ENCODE data around the gene SOX13.

SOX13 gene

DNA sequence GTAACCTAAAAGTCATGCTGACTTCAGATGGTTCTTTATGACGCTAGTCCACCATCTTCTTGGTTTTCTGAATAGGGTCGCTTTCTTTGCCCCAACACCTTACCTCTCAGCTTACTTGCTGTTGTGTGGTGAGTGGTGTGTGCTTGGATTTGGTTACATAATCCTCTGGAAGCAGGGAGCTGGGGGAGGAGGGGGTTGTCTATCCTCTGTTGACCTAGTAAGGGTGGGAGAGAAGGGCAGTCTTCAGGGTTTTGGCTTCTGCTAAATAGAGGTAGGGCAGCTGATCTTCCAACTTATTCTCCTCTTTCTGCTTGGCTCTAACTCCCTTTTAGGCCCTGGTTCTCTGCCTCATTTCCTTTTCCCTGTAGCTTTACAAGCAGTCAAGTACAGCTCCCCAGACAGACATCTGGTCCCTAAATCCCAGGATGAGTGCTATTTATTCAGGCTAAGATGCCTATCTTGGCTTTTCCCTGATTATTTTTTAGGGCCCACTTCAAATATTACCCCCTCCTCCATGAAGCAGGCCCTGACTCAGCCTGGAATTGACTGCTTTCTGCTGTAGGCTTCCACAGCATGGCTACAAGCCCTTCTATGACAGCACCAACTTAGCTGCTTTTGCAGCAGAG lies 99.6 kb downstream of the SOX13 start:
- Histone ChIP-seq H3K4me1 (ENCODE audit: control insufficient read depth in 1 of 2, insufficient read depth in 2 of 2, low read length in 2 of 2) (peaks cover 2 to 7% of the 10 kb centered on the region in 2 experiments), H3K27me3 (ENCODE audit: insufficient read depth, low read length) (no peaks in the 10 kb centered on the region), H3K36me3 (ENCODE audit: control insufficient read depth in 1 of 2, insufficient read depth in 2 of 2, low read length in 2 of 2) (no peaks in the 10 kb centered on the region), H3K4ac (ENCODE audit: low read depth, low read length) (no peak overlapping the region), H3K14ac (ENCODE audit: low read length) (no peak overlapping the region), H3K9me3 (ENCODE audit: insufficient read depth, low read depth, low read length) (peaks cover 2% of the 10 kb centered on the region), H3K23ac (ENCODE audit: low read length) (no peak overlapping the region), H2BK12ac (ENCODE audit: low read length) (no peak overlapping the region), H3K4me3 (ENCODE audit: low read depth, low read length) (no peak overlapping the region), H3K18ac (ENCODE audit: low read length) (no peak overlapping the region), H4K12ac (ENCODE audit: low read depth, low read length) (no peak overlapping the region), H3K4me2 (ENCODE audit: low read length) (no peak overlapping the region), H2AFZ (ENCODE audit: insufficient read depth, low read length, poor library complexity) (no peak overlapping the region), H3K79me2 (ENCODE audit: control insufficient read depth, insufficient read depth, low read length, poor library complexity) (no peaks in the 10 kb centered on the region), H2AK5ac (ENCODE audit: low read length) (no peak overlapping the region), H3K27ac (ENCODE audit: low read depth, low read length) (no peak overlapping the region), H4K8ac (ENCODE audit: low read depth, low read length) (no peak overlapping the region), H2BK120ac (ENCODE audit: insufficient read depth, low read length, poor library complexity) (no peak overlapping the region), H2BK5ac (ENCODE audit: low read depth, low read length, poor library complexity) (no peak overlapping the region), H3K79me1 (ENCODE audit: low read length) (no peaks in the 10 kb centered on the region), H3K9ac (ENCODE audit: low read length) (no peak overlapping the region), H4K91ac (ENCODE audit: low read depth, low read length) (no peak overlapping the region)
- no CpG with 5 or more reads among the region's 2 CpGs for WGBS (ENCODE audit: extremely low coverage, insufficient coverage, insufficient read length)
- DNase-seq: no peak

- Histone ChIP-seq H3K4me1 (ENCODE audit: control insufficient read depth in 1 of 2, insufficient read depth in 2 of 2, low read length in 2 of 2) (peaks cover 2 to 7% of the 10 kb centered on the region in 2 experiments), H3K4ac (ENCODE audit: low read depth, low read length) (no peak overlapping the region), H3K23ac (ENCODE audit: low read length) (no peak overlapping the region), H4K91ac (ENCODE audit: low read depth, low read length) (no peak overlapping the region), H3K36me3 (ENCODE audit: control insufficient read depth in 1 of 2, insufficient read depth in 2 of 2, low read length in 2 of 2) (no peaks in the 10 kb centered on the region), H2BK5ac (ENCODE audit: low read depth, low read length, poor library complexity) (no peak overlapping the region), H3K79me1 (ENCODE audit: low read length) (no peaks in the 10 kb centered on the region), H4K8ac (ENCODE audit: low read depth, low read length) (no peak overlapping the region), H2BK12ac (ENCODE audit: low read length) (no peak overlapping the region), H2BK120ac (ENCODE audit: insufficient read depth, low read length, poor library complexity) (no peak overlapping the region), H4K12ac (ENCODE audit: low read depth, low read length) (no peak overlapping the region), H3K9me3 (ENCODE audit: insufficient read depth, low read depth, low read length) (peaks cover 2% of the 10 kb centered on the region), H3K27ac (ENCODE audit: low read depth, low read length) (no peak overlapping the region), H3K18ac (ENCODE audit: low read length) (no peak overlapping the region), H3K4me3 (ENCODE audit: low read depth, low read length) (no peak overlapping the region), H2AFZ (ENCODE audit: insufficient read depth, low read length, poor library complexity) (no peak overlapping the region), H3K79me2 (ENCODE audit: control insufficient read depth, insufficient read depth, low read length, poor library complexity) (no peaks in the 10 kb centered on the region), H3K14ac (ENCODE audit: low read length) (no peak overlapping the region), H3K4me2 (ENCODE audit: low read length) (no peak overlapping the region), H3K9ac (ENCODE audit: low read length) (no peak overlapping the region), H2AK5ac (ENCODE audit: low read length) (no peak overlapping the region), H3K27me3 (ENCODE audit: insufficient read depth, low read length) (no peaks in the 10 kb centered on the region)
- 100% methylated on average over 1 of the region's 3 CpGs for WGBS (ENCODE audit: extremely low coverage, insufficient coverage, insufficient read length)
- DNase-seq: no peak
Measured at GRCh38 chr1:204174958-204175357, 102.0 kb downstream of the SOX13 start.

DNA sequence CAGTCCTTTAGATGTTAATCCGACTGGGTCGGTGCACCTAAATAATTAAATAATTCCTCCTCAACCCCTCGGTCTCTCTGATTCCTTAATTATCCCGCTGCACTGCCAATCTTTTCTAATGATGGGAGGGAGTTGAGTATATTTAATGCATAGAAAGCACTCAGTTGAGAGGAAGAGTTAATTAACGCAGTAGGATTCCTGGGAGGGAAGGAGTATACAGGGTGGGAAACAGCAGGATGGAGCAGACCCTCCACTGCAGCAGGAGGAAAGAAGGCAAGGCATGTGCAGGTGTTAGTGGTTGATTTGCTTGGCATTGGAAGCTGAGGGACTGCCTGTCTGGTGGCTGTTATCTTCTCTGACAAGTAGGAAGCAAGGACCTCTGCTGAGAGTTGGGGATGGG lies 103.1 kb downstream of the SOX13 start:
- no peak overlapping the region for H3K4me3 ChIP-seq (ENCODE audit: low read depth, low read length)
- no peak overlapping the region for H3K4ac ChIP-seq (ENCODE audit: low read depth, low read length)
- no peaks in the 10 kb centered on the region for H3K36me3 ChIP-seq (ENCODE audit: control insufficient read depth in 1 of 2, insufficient read depth in 2 of 2, low read length in 2 of 2)
- H3K27ac ChIP-seq (ENCODE audit: low read depth, low read length): no peak overlapping the region
- peaks cover 3% of the 10 kb centered on the region for H3K9me3 ChIP-seq (ENCODE audit: insufficient read depth, low read depth, low read length)
- H3K79me2 ChIP-seq (ENCODE audit: control insufficient read depth, insufficient read depth, low read length, poor library complexity): no peaks in the 10 kb centered on the region
- H3K4me1 ChIP-seq (ENCODE audit: control insufficient read depth in 1 of 2, insufficient read depth in 2 of 2, low read length in 2 of 2): peaks cover 2 to 7% of the 10 kb centered on the region in 2 experiments
- no peak overlapping the region for H3K14ac ChIP-seq (ENCODE audit: low read length)
- no peak overlapping the region for H2BK120ac ChIP-seq (ENCODE audit: insufficient read depth, low read length, poor library complexity)
- H2BK12ac ChIP-seq (ENCODE audit: low read length): no peak overlapping the region
- no peak overlapping the region for H2BK5ac ChIP-seq (ENCODE audit: low read depth, low read length, poor library complexity)
- no peak overlapping the region for H3K23ac ChIP-seq (ENCODE audit: low read length)
- H4K91ac ChIP-seq (ENCODE audit: low read depth, low read length): no peak overlapping the region
- no peak overlapping the region for H4K12ac ChIP-seq (ENCODE audit: low read depth, low read length)
- no peaks in the 10 kb centered on the region for H3K79me1 ChIP-seq (ENCODE audit: low read length)
- no peaks in the 10 kb centered on the region for H3K27me3 ChIP-seq (ENCODE audit: insufficient read depth, low read length)
- H3K4me2 ChIP-seq (ENCODE audit: low read length): no peak overlapping the region
- no peak overlapping the region for H3K9ac ChIP-seq (ENCODE audit: low read length)
- no peak for DNase-seq
- H2AFZ ChIP-seq (ENCODE audit: insufficient read depth, low read length, poor library complexity): no peak overlapping the region
- WGBS (ENCODE audit: extremely low coverage, insufficient coverage, insufficient read length): no CpG with 5 or more reads among the region's 5 CpGs
- H3K18ac ChIP-seq (ENCODE audit: low read length): no peak overlapping the region
- H2AK5ac ChIP-seq (ENCODE audit: low read length): no peak overlapping the region
- H4K8ac ChIP-seq (ENCODE audit: low read depth, low read length): no peak overlapping the region

- Histone ChIP-seq H3K27me3 (ENCODE audit: insufficient read depth, low read length) (no peaks in the 10 kb centered on the region), H3K4me2 (ENCODE audit: low read length) (no peak overlapping the region), H2BK12ac (ENCODE audit: low read length) (no peak overlapping the region), H4K12ac (ENCODE audit: low read depth, low read length) (no peak overlapping the region), H3K79me1 (ENCODE audit: low read length) (no peaks in the 10 kb centered on the region), H3K23ac (ENCODE audit: low read length) (peak overlapping the region; percentile 33), H3K4me3 (ENCODE audit: low read depth, low read length) (no peak overlapping the region), H3K4me1 (ENCODE audit: control insufficient read depth in 1 of 2, insufficient read depth in 2 of 2, low read length in 2 of 2) (peaks cover 0 to 4% of the 10 kb centered on the region in 2 experiments), H2AFZ (ENCODE audit: insufficient read depth, low read length, poor library complexity) (no peak overlapping the region), H3K14ac (ENCODE audit: low read length) (no peak overlapping the region), H2BK5ac (ENCODE audit: low read depth, low read length, poor library complexity) (no peak overlapping the region), H3K9ac (ENCODE audit: low read length) (no peak overlapping the region), H3K27ac (ENCODE audit: low read depth, low read length) (no peak overlapping the region), H2AK5ac (ENCODE audit: low read length) (no peak overlapping the region), H3K36me3 (ENCODE audit: control insufficient read depth in 1 of 2, insufficient read depth in 2 of 2, low read length in 2 of 2) (no peaks in the 10 kb centered on the region), H3K9me3 (ENCODE audit: insufficient read depth, low read depth, low read length) (peaks cover 3% of the 10 kb centered on the region), H4K8ac (ENCODE audit: low read depth, low read length) (no peak overlapping the region), H3K79me2 (ENCODE audit: control insufficient read depth, insufficient read depth, low read length, poor library complexity) (no peaks in the 10 kb centered on the region), H2BK120ac (ENCODE audit: insufficient read depth, low read length, poor library complexity) (no peak overlapping the region), H3K4ac (ENCODE audit: low read depth, low read length) (no peak overlapping the region), H4K91ac (ENCODE audit: low read depth, low read length) (no peak overlapping the region), H3K18ac (ENCODE audit: low read length) (no peak overlapping the region)
- no CpG with 5 or more reads among the region's 4 CpGs for WGBS (ENCODE audit: extremely low coverage, insufficient coverage, insufficient read length)
- DNase-seq: no peak
Measured at GRCh38 chr1:204177133-204177532, 104.2 kb downstream of the SOX13 start.
